Hindlimb muscle (tissue), 1 donor: ENCODE measurements around the gene ADORA3. TPM values are rescaled to one million over a fixed set of nuclear protein-coding genes. Genes with fewer than 3 reads are reported as not detected.

ENCODE experiments used
- DNase-seq: peaks from one replicate; pipeline ENCODE4 v3.0.0-alpha.2; 2013
- polyA plus RNA-seq: library from polyadenylated mRNA; unstranded; fragments of 120-200 nt; gene quantifications from one replicate; pipeline ENCODE4 v1.2.1, GENCODE V29; 2013; ENCODE audit not compliant: insufficient read length

ADORA3 gene
- polyA plus RNA-seq, 1 donor: 1.2 TPM

GRCh38 chr1:111474521-111474920, 28.9 kb downstream of the ADORA3 start:
- no peak for DNase-seq

DNA sequence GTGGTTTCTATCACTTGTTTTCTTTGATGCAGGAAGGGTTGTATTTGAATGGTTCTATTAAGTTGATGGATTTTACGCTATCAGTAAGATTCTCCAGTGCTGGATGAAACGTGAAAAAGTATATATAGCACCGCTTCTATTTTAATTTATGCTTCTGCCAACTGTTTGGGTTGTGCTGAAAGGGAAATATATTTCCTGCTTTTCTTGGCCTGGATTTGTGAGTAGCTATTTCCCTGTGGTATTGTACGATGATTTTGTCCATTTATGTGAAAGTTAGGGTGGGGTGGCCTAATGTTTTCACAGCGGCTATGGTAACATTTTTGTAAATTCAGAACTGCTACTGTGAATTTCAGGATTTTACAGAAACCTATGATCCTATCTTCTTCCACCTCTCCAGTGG, 29.3 kb downstream of the ADORA3 start:
- no peak for DNase-seq

GRCh38 chr1:111471538-111471937, 31.9 kb downstream of the ADORA3 start:
- DNase-seq: no peak

DNA sequence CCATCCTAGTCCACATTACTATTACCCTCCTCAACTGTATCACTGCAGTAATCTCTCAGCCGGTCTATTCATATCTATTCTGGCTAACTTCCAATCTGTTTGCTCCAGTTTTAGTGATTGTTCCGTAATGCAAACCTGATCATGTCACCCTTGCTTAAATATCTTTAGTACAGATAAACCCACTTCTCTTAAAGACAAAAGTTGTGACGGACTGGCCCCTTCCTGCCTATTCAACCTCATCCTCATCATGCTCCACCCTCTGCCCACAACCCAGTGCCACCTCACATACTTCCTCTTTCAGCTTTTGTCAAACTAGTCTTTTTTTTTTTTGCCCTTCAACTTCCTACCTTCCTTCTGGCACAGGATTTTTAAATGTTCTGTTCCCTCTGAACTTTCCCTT, 32.4 kb downstream of the ADORA3 start:
- no peak for DNase-seq

GRCh38 chr1:111470596-111470995, 32.8 kb downstream of the ADORA3 start:
- no peak for DNase-seq

GRCh38 chr1:111469539-111469938, 33.9 kb downstream of the ADORA3 start:
- DNase-seq: no peak

DNA sequence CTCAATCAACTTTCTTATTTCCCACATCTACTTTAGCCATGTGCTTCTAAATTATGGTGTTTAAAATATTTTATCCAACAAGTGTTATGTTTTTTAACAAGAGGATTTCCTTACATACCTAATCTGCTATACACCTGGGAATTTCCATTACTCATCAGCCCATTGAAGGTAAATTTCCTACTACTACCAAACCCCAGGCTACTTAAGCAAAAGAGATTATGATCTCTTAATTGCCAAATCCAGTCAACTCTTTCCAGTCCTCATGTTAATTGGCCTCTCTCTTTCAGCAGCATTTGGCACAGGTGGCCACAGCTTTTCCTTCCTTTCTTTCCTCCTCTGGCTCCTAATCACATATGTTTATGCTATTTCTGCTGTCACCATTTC, 34.7 kb downstream of the ADORA3 start:
- DNase-seq: no peak

GRCh38 chr1:111467865-111468716, 35.3 kb downstream of the ADORA3 start:
- DNase-seq: no peak

GRCh38 chr1:111466480-111466879, 37.0 kb downstream of the ADORA3 start:
- no peak for DNase-seq

GRCh38 chr1:111465754-111466153, 37.7 kb downstream of the ADORA3 start:
- DNase-seq: no peak

DNA sequence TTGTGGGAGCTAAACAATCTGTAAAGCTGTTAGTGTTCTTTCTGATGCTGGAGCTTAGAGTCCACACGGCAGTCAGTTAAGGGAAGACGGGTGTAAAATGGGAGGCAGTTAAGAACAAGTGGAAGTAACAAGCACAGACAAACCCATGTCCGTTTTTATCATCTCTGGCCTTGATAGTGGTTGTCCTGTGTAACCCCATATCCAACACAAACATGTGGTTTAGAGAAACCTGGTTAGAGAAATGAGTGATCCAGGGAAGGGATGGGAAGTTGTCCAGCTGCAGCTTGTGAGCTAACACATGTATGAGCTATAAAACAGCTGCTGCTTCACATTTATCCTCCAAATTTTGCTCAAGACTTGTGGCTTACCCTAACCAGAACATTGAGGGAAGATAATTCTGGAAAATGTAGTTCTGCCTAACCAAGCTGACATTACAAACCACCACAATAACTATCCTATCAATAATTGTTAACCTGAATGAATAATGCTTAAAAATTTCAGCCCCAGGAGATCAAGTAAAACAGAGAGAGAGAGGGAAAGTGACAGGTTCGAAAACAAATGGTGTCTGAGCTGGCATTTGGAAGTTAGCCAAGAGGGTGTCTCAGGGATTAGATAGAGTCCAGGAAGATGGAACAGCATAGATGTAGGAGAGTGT, 40.3 kb downstream of the ADORA3 start:
- DNase-seq: no peak

DNA sequence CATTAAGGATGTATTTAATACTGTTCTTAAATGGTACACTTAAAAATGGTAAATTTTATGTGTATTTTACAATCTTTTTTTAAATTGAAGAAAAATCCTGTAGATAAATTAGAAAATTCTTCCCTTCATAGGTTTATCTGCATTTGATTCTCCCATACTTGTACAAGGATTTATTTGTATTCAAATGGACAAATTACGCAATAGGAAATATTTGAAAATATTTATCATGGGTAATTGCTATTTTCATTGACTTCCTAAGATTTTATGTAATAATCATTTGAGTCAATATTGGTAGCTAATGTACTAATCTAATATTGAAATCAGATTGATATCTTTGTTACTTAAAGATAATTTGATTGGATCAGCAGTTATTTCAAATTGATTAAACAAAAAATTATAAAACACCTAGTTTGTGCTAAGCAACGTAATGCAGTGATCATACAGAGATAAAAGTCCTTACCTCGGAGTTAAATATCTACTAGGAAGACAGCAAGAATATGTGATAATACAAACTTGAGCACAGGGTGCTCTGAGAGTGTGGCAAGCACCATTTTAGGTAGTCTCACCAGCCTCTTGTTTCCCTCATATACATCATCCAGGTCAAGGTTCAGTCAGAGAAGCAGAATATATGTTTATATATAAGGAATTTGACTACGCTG, 40.9 kb downstream of the ADORA3 start:
- DNase-seq: no peak

DNA sequence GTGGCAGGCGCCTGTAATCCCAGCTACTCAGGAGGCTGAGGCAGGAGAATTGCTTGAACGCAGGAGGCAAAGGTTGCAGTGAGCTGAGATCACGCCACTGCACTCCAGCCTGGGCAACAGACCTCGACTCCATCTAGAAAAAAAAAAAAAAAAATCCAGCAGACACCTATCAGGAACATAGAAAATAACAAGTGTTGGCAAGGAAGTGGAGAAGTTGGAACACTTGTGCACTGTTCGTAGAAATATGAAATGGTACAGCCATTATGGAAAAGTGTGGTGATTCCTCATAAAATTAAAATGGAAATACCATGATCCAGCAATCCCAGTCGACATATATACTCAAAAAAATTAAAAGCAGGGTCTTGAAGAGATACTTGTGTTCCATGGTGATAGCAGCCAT, 41.7 kb downstream of the ADORA3 start:
- DNase-seq: no peak

GRCh38 chr1:111455642-111456031, 47.8 kb downstream of the ADORA3 start:
- DNase-seq: no peak

DNA sequence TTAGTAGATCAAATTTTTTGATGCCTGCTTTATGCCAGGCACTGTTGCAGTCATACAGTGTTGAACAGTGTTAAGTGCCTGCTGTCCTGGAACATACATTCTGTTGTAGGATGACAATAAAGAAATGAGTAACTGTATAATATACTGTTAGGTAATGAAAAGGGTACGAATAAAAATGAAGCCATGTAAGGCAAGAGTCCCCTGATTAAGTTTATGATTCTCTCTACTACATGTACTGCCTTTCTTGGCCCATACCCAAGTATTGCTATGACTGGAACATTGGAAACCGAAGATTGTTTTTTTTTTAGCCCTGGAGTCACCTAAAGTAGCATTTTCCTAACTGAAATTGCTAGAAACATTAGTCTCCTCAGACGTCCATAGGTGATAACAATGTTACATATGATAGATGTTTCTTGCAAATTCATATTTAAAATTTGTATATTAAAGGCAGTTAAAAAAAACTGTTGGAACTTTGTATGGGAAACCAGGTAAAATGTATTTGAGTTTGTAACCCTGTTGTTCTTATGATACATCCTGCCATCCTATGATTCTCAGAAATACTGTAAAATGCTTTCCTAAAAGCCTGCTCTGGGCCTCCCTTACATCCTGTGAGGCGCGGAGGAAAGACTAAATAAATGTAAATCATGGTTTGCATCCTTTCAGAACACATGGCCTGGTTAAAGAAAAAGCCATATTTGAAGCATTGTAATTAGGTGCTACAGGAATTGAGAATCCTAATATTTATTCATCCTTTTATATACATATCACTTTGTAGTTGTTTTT, 48.4 kb downstream of the ADORA3 start:
- DNase-seq: no peak

DNA sequence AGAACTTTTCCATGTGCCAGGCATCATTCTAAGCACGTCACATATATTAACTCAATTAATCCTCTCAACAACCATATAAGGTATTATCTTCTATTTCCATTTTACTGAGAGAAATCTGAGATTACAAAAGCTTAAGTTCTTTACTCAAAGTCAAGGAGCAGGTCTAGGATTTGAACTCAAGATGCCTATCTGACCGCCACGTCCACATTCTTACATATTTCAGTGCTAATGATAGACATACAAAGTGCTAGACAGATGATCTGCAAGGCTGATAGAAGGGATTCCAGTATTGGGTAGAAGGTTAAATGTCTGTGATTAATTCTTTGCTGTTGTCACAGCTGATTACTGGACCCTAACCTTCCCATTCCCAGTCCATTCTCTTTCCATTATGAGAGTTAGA, 49.7 kb downstream of the ADORA3 start:
- no peak for DNase-seq

DNA sequence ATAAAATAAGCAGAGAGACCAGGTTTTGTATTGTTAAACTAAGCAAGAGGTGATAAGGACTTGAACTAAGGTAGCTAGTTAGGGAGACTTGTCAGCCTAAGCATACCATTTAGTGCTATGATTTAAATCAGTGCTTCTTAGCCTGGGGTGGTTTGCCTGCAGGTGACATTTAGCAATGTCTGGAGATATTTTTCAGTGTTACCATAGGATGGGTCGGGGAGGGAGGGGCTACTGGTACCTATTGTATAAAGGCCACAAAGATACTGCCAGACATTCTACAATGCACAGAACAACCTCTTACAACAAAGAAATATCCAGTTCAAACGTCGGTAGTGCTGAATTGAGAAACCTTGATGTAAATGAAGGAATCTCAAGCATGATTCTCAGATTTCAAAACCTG, 50.9 kb downstream of the ADORA3 start:
- no peak for DNase-seq

DNA sequence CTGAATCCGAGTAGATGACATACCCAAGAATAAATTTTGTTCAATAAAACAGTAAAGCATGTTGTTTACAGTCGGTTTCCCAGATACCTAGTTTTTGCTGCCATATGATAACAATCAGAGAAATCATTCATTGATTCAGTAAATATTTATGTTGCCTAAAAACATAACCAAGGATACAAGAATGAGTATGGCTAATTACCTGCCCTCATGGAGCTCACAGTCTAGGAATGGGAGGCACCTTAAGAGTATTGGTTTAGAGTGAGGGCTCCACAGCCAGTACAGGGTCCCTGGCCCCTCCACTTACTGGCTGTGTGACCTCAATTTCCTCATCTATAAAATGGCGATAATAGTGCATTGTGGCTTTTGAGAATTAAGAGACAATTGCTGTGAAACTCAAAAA, 53.2 kb downstream of the ADORA3 start:
- no peak for DNase-seq

- no peak for DNase-seq
Observed at GRCh38 chr1:111449703-111450017, 53.8 kb downstream of the ADORA3 start.
